Measurements from ENCODE around the gene BMAL1. TPM values are rescaled to one million over a fixed set of nuclear protein-coding genes. Genes with fewer than 3 reads are reported as not detected.

BMAL1 gene
- total RNA-seq, result 22.2 and 22.4 TPM in 2 replicates

- H3K27ac Mint-ChIP-seq, result peak within 1 kb of the TSS; percentile 85
- peak within 1 kb of the TSS; percentile 98 for H3K4me3 Mint-ChIP-seq
- H3K36me3 Mint-ChIP-seq (ENCODE audit: low read depth), result peaks cover 3% of the 10 kb centered on the region
- peak; percentile 87 for DNase-seq
- H3K4me1 Mint-ChIP-seq, result peaks cover 56% of the 10 kb centered on the region
- intact Hi-C loops (cut with micrococcal nuclease), result loop anchor here (1.0 to 5.0 kb wide), 5 partner anchors 9 to 390 kb away; partner anchors contain the start of genes BTBD10 and FAR1
- H3K9me3 Mint-ChIP-seq, result no peaks in the 10 kb centered on the region
- H3K27me3 Mint-ChIP-seq, result peaks cover 40% of the 10 kb centered on the region
Measured at GRCh38 chr11:13277768-13278608, at the start of gene BMAL1. Gene BMAL1, plus strand, starts transcription at chr11:13277790. Its CDS starts 76,519 bp downstream, at chr11:13354309.

DNA sequence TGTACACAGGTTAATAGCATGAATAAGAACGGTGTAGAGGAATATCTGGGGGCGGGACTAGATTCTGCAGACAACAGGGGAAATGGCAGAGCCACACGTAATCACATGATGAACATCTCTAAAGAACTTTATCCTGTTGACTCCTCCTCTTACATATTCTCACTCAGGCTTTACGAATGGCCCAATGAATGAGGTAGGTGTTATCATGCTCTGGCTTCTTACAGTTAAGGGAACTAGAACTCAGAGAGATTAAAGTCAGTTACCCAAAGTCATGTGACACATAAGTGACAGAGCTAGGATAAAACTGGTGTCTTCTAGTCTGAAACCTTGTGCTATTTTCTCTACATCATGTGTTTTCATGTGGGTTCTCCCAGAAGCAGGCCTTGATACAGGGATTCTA is 49.0 kb upstream of the BMAL1 start:
- no peak overlapping the region for H3K4me3 Mint-ChIP-seq
- H3K36me3 Mint-ChIP-seq (ENCODE audit: low read depth), result no peaks in the 10 kb centered on the region
- intact Hi-C loops (cut with micrococcal nuclease), result no loop called here

DNA sequence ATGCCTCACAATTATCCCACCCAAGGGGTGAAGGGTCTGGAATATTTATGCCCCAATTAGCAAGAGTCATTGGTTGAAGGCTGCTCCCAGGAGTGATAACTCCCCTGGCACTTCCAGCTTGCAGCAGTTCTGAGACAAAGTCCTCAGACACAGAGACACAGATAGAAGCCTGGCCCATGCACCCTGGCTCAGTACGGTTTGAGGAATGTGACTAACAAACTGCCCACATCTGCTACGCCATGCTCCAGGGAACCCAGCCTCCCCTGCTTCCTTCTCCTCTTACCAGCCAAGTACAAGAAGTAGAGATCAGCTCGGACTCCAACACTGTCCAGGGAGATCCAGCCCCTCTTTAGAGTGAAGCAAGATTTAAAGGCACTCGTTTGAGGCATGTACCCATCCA is 48.5 kb upstream of the BMAL1 start:
- Mint-ChIP-seq H3K36me3 (ENCODE audit: low read depth) (no peaks in the 10 kb centered on the region), H3K9me3 (no peaks in the 10 kb centered on the region), H3K4me1 (peaks cover 4% of the 10 kb centered on the region), H3K27me3 (peaks cover 28% of the 10 kb centered on the region), H3K4me3 (no peak overlapping the region), H3K27ac (no peak overlapping the region)
- DNase-seq, result no peak
- intact Hi-C loops (cut with micrococcal nuclease), result no loop called here

More for the DNA sequence above, 49.0 kb upstream of the BMAL1 start:
- H3K27ac Mint-ChIP-seq, result no peak overlapping the region
- no peaks in the 10 kb centered on the region for H3K9me3 Mint-ChIP-seq
- no peak for DNase-seq
- peaks cover 25% of the 10 kb centered on the region for H3K27me3 Mint-ChIP-seq
- peaks cover 4% of the 10 kb centered on the region for H3K4me1 Mint-ChIP-seq

GRCh38 chr11:13229711-13230318 is 47.8 kb upstream of the BMAL1 start:
- Mint-ChIP-seq H3K4me3 (no peak overlapping the region), H3K9me3 (no peaks in the 10 kb centered on the region), H3K4me1 (peaks cover 4% of the 10 kb centered on the region), H3K27ac (no peak overlapping the region), H3K27me3 (peaks cover 33% of the 10 kb centered on the region), H3K36me3 (ENCODE audit: low read depth) (no peaks in the 10 kb centered on the region)
- intact Hi-C loops (cut with micrococcal nuclease), result no loop called here
- DNase-seq, result no peak

GRCh38 chr11:13233173-13233745 is 44.3 kb upstream of the BMAL1 start:
- Mint-ChIP-seq H3K36me3 (ENCODE audit: low read depth) (no peaks in the 10 kb centered on the region), H3K4me1 (peaks cover 4% of the 10 kb centered on the region), H3K27ac (no peak overlapping the region), H3K4me3 (no peak overlapping the region), H3K27me3 (peaks cover 43% of the 10 kb centered on the region), H3K9me3 (no peaks in the 10 kb centered on the region)
- intact Hi-C loops (cut with micrococcal nuclease), result no loop called here
- no peak for DNase-seq

- no peak for DNase-seq
- H3K27ac Mint-ChIP-seq, result no peak overlapping the region
- no peaks in the 10 kb centered on the region for H3K36me3 Mint-ChIP-seq (ENCODE audit: low read depth)
- no peak overlapping the region for H3K4me3 Mint-ChIP-seq
- H3K4me1 Mint-ChIP-seq, result peaks cover 2% of the 10 kb centered on the region
- H3K27me3 Mint-ChIP-seq, result peaks cover 37% of the 10 kb centered on the region
- no peaks in the 10 kb centered on the region for H3K9me3 Mint-ChIP-seq
- intact Hi-C loops (cut with micrococcal nuclease), result no loop called here
Measured at GRCh38 chr11:13235895-13236294, 41.7 kb upstream of the BMAL1 start.

DNA sequence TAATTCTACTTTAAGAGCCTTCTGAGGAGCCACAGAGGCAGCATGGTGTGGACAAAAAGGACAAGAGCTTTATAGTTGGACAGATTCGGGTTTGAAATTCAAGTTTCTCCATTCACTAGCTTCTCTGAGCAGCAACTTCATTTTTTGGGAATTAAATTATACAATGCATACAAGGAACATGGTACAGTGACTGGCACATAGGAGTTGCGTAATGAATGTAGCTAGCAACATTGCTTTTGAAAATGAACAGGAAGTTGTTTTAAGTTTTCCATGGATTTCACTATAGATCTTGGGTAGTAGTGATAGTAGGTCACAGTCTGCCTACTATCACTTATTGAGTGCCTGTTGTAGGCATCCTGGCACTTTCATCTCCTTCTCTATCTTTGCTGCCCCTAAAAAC is 41.0 kb upstream of the BMAL1 start:
- H3K27ac Mint-ChIP-seq, result no peak overlapping the region
- intact Hi-C loops (cut with micrococcal nuclease), result no loop called here
- peaks cover 2% of the 10 kb centered on the region for H3K4me1 Mint-ChIP-seq

GRCh38 chr11:13237761-13238160 is 39.8 kb upstream of the BMAL1 start:
- intact Hi-C loops (cut with micrococcal nuclease), result no loop called here
- no peak for DNase-seq
- no peak overlapping the region for H3K4me3 Mint-ChIP-seq
- H3K27me3 Mint-ChIP-seq, result peaks cover 42% of the 10 kb centered on the region
- no peaks in the 10 kb centered on the region for H3K36me3 Mint-ChIP-seq (ENCODE audit: low read depth)
- no peak overlapping the region for H3K27ac Mint-ChIP-seq
- H3K9me3 Mint-ChIP-seq, result no peaks in the 10 kb centered on the region
- peaks cover 2% of the 10 kb centered on the region for H3K4me1 Mint-ChIP-seq

More for the DNA sequence above, 41.0 kb upstream of the BMAL1 start:
- DNase-seq, result no peak
- Mint-ChIP-seq H3K27me3 (peaks cover 35% of the 10 kb centered on the region), H3K9me3 (no peaks in the 10 kb centered on the region), H3K4me3 (no peak overlapping the region), H3K36me3 (ENCODE audit: low read depth) (no peaks in the 10 kb centered on the region)

GRCh38 chr11:13238879-13239514 is 38.6 kb upstream of the BMAL1 start:
- Mint-ChIP-seq H3K4me1 (peaks cover 2% of the 10 kb centered on the region), H3K4me3 (no peak overlapping the region), H3K36me3 (ENCODE audit: low read depth) (no peaks in the 10 kb centered on the region), H3K27ac (no peak overlapping the region), H3K27me3 (peaks cover 43% of the 10 kb centered on the region), H3K9me3 (no peaks in the 10 kb centered on the region)
- intact Hi-C loops (cut with micrococcal nuclease), result loop anchor here (1.0 kb wide), 1 partner anchor 56 kb away; no protein-coding TSS in a partner anchor
- DNase-seq, result peak; percentile 85

GRCh38 chr11:13242564-13242963 is 35.0 kb upstream of the BMAL1 start:
- peaks cover 2% of the 10 kb centered on the region for H3K4me1 Mint-ChIP-seq
- no peak for DNase-seq
- H3K4me3 Mint-ChIP-seq, result no peak overlapping the region
- no peak overlapping the region for H3K27ac Mint-ChIP-seq
- intact Hi-C loops (cut with micrococcal nuclease), result no loop called here
- H3K36me3 Mint-ChIP-seq (ENCODE audit: low read depth), result no peaks in the 10 kb centered on the region
- no peaks in the 10 kb centered on the region for H3K9me3 Mint-ChIP-seq
- peaks cover 52% of the 10 kb centered on the region for H3K27me3 Mint-ChIP-seq

GRCh38 chr11:13247606-13248296 is 29.8 kb upstream of the BMAL1 start:
- Mint-ChIP-seq H3K9me3 (no peaks in the 10 kb centered on the region), H3K27ac (no peak overlapping the region), H3K36me3 (ENCODE audit: low read depth) (no peaks in the 10 kb centered on the region), H3K4me1 (no peaks in the 10 kb centered on the region), H3K4me3 (no peak overlapping the region), H3K27me3 (peaks cover 39% of the 10 kb centered on the region)
- no peak for DNase-seq
- intact Hi-C loops (cut with micrococcal nuclease), result no loop called here

GRCh38 chr11:13249177-13249576 is 28.4 kb upstream of the BMAL1 start:
- peaks cover 26% of the 10 kb centered on the region for H3K27me3 Mint-ChIP-seq
- H3K27ac Mint-ChIP-seq, result no peak overlapping the region
- H3K4me1 Mint-ChIP-seq, result no peaks in the 10 kb centered on the region
- H3K36me3 Mint-ChIP-seq (ENCODE audit: low read depth), result no peaks in the 10 kb centered on the region
- H3K9me3 Mint-ChIP-seq, result no peaks in the 10 kb centered on the region
- intact Hi-C loops (cut with micrococcal nuclease), result no loop called here
- H3K4me3 Mint-ChIP-seq, result no peak overlapping the region
- DNase-seq, result no peak

DNA sequence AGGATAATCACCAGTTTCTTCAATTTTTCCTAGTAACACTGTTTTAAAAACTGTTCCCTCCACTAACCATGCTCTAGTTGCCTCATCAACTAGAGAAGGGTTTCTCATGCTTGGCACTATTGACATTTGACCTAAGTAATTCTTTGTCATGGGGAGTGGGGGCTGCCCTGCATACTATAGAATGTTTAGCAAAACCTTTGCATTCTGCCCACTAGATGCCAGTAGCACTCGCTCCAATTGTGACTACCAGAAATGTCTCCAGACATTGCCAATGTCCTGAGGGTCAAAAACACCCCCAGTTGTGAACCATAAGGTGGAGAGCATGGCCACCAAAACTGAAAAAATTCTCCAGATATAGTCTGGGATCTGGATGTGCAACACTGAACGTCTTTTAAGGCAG is 27.6 kb upstream of the BMAL1 start:
- no peaks in the 10 kb centered on the region for H3K36me3 Mint-ChIP-seq (ENCODE audit: low read depth)
- H3K9me3 Mint-ChIP-seq, result no peaks in the 10 kb centered on the region
- no peak overlapping the region for H3K27ac Mint-ChIP-seq
- DNase-seq, result peak; percentile 60
- no peak overlapping the region for H3K4me3 Mint-ChIP-seq
- intact Hi-C loops (cut with micrococcal nuclease), result loop anchor here (2.0 kb wide), 1 partner anchor 95 kb away; no protein-coding TSS in a partner anchor
- H3K27me3 Mint-ChIP-seq, result peaks cover 21% of the 10 kb centered on the region
- no peaks in the 10 kb centered on the region for H3K4me1 Mint-ChIP-seq

Measured in activated CD4-positive, alpha-beta T cell treated with anti-CD3 and anti-CD28 coated beads, Interleukin-2, amount 10 ng/mL, durations not matched to agents 24 days and 14 days (primary cell).